Right lobe of liver (tissue), 4 donors: ENCODE results near the gene MED15.

Source experiments
- POLR2A ChIP-seq: fragments of 450-650 bp; IDR thresholded peaks from one replicate; pipeline ENCODE4 v1.6.1; 2017; ENCODE audit warnings: antibody characterized with exemption, mild to moderate bottlenecking
- TF ChIP-seq, protein P1 (sequence below), 4 donors: fragments of 200-600 bp in 3 of 4; fragments of 450-650 bp in 1 of 4; IDR thresholded peaks; one replicate each; pipeline versions ENCODE4 v1.5.1 to v1.8.0; 2016 to 2022; ENCODE audit warnings: antibody characterized with exemption in 4 of 4, mild to moderate bottlenecking in 2 of 4
- donor health status: DM: no; HTN: no; CAD: no.
- donor health status: DM: no; HTN: no; CAD: no.
- donor health status: DM: no; HTN: yes; CAD: no.

GRCh38 chr22:20583471-20583922, 76.1 kb downstream of the MED15 start:
- no peak for TF ChIP-seq POLR2A
- TF ChIP-seq, protein P1, sequence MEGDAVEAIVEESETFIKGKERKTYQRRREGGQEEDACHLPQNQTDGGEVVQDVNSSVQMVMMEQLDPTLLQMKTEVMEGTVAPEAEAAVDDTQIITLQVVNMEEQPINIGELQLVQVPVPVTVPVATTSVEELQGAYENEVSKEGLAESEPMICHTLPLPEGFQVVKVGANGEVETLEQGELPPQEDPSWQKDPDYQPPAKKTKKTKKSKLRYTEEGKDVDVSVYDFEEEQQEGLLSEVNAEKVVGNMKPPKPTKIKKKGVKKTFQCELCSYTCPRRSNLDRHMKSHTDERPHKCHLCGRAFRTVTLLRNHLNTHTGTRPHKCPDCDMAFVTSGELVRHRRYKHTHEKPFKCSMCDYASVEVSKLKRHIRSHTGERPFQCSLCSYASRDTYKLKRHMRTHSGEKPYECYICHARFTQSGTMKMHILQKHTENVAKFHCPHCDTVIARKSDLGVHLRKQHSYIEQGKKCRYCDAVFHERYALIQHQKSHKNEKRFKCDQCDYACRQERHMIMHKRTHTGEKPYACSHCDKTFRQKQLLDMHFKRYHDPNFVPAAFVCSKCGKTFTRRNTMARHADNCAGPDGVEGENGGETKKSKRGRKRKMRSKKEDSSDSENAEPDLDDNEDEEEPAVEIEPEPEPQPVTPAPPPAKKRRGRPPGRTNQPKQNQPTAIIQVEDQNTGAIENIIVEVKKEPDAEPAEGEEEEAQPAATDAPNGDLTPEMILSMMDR (IDR thresholded peaks at IDR 0.05): no peak
